Fibroblast of mammary gland (primary cell): ENCODE measurements around the gene FRAS1.

Source experiments
- DNase-seq: peaks from one replicate; pipeline ENCODE4 v3.0.0-alpha.2; 2010; ENCODE audit warnings: low read depth
- H3K4me3 ChIP-seq: 2 replicates; pipeline ENCODE4 v1.5.1; 2011; ENCODE audit warnings: low read depth, mild to moderate bottlenecking, low read length, moderate library complexity; ENCODE audit not compliant: control insufficient read depth
- CTCF ChIP-seq: conservative IDR thresholded peaks from 2 replicates; pipeline ENCODE4 v1.5.1; 2011; ENCODE audit warnings: low read depth, low read length, inconsistent platforms; ENCODE audit not compliant: control insufficient read depth, insufficient read depth

Gene FRAS1

GRCh38 chr4:78218260-78218659 is 161.1 kb downstream of the FRAS1 start:
- H3K4me3 ChIP-seq: no peak overlapping the region
- DNase-seq: no peak
- no peak for TF ChIP-seq CTCF

GRCh38 chr4:78219825-78220224 is 162.7 kb downstream of the FRAS1 start:
- no peak for TF ChIP-seq CTCF
- H3K4me3 ChIP-seq: no peak overlapping the region
- DNase-seq: no peak

- no peak for TF ChIP-seq CTCF
- no peak overlapping the region for H3K4me3 ChIP-seq
- DNase-seq: no peak
Measured at GRCh38 chr4:78220283-78220682, 163.2 kb downstream of the FRAS1 start.

- TF ChIP-seq CTCF: no peak
- H3K4me3 ChIP-seq: no peak overlapping the region
- no peak for DNase-seq
Measured at GRCh38 chr4:78222575-78223186, 165.6 kb downstream of the FRAS1 start.

- H3K4me3 ChIP-seq: no peak overlapping the region
- no peak for DNase-seq
- no peak for TF ChIP-seq CTCF
Measured at GRCh38 chr4:78225236-78225635, 168.1 kb downstream of the FRAS1 start.

- no peak overlapping the region for H3K4me3 ChIP-seq
- TF ChIP-seq CTCF: no peak
Measured at GRCh38 chr4:78226279-78226678, 169.2 kb downstream of the FRAS1 start.

More at GRCh38 chr4:78226279-78226678, 169.2 kb downstream of the FRAS1 start:
- DNase-seq: no peak
